Nephron (organoid): ENCODE data around the gene COMTD1.
A peak's percentile ranks its signal among the peaks of the same experiment; 100 is the strongest.
"Not testable (repeated sequence)": the region's sequence is repeated elsewhere in the genome, so short reads cannot be mapped to it uniquely, and the experiment has no call there.

Source experiments
- H3K27ac Mint-ChIP-seq, 3 experiments: 2 replicates each; pipeline ENCODE4 v1.8.0; 2020; ENCODE audit warnings: mixed read lengths in 3 of 3, mild to moderate bottlenecking in 2 of 3, moderate library complexity in 1 of 3
- H3K27me3 Mint-ChIP-seq: 2 replicates; pipeline ENCODE4 v1.8.0; 2021; ENCODE audit warnings: low read depth, mild to moderate bottlenecking, moderate library complexity, mixed read lengths
- H3K36me3 Mint-ChIP-seq: 2 replicates; pipeline ENCODE4 v1.8.0; 2020; ENCODE audit warnings: low read depth, mixed read lengths
- H3K4me1 Mint-ChIP-seq: 2 replicates; pipeline ENCODE4 v1.8.0; 2020; ENCODE audit warnings: mixed read lengths
- H3K4me3 Mint-ChIP-seq, 3 experiments: 2 replicates each; pipeline ENCODE4 v1.8.0; 2020; ENCODE audit warnings: mild to moderate bottlenecking in 3 of 3, mixed read lengths in 3 of 3, moderate library complexity in 2 of 3
- H3K9me3 Mint-ChIP-seq: 2 replicates; pipeline ENCODE4 v1.8.0; 2020; ENCODE audit warnings: mixed read lengths
- TF ChIP-seq, protein P1 (sequence below), 3 experiments: fragments of 200-600 bp; sonication (generic); IDR thresholded peaks; one replicate each; pipeline ENCODE4 v1.5.0; 2021; ENCODE audit warnings: antibody characterized with exemption in 3 of 3; ENCODE audit not compliant: unreplicated experiment in 3 of 3

The COMTD1 gene

DNA sequence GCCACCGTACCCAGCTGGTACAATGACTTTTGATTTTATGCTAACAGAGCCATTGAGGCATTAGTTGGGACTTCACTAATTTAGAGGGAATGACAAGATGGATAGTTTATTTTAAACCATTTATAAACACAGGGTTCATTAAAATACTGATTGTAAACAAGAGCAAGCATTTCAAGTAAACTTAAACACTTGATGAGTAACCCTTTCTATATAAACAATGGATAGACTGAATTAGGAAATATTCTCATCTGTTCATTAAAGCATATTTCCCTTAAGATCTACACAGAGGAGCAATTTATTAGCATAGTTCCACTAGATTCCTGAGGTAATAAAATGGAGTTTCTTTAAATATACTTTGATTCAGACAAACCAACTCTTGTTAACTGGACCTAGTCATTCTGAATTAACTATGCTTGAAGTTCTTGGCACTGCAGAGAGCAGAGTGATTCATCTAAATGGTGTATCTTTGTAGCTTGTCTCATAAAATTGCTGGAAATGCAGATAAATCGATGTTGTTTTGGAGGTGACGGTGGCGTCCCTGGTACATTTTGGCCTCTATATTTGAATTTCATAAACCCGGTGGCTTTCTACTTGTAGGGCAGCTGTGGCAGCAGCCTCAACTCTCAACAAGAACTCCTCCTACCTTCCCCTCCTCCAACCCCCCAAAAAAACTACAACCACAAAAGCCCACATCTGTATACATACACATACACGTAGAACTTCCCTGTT, 40.6 kb downstream of the COMTD1 start:
- peaks cover 13% of the 10 kb centered on the region for H3K36me3 Mint-ChIP-seq
- H3K27ac Mint-ChIP-seq, result no peak overlapping the region
- no peak overlapping the region for H3K4me3 Mint-ChIP-seq
- TF ChIP-seq, protein P1, sequence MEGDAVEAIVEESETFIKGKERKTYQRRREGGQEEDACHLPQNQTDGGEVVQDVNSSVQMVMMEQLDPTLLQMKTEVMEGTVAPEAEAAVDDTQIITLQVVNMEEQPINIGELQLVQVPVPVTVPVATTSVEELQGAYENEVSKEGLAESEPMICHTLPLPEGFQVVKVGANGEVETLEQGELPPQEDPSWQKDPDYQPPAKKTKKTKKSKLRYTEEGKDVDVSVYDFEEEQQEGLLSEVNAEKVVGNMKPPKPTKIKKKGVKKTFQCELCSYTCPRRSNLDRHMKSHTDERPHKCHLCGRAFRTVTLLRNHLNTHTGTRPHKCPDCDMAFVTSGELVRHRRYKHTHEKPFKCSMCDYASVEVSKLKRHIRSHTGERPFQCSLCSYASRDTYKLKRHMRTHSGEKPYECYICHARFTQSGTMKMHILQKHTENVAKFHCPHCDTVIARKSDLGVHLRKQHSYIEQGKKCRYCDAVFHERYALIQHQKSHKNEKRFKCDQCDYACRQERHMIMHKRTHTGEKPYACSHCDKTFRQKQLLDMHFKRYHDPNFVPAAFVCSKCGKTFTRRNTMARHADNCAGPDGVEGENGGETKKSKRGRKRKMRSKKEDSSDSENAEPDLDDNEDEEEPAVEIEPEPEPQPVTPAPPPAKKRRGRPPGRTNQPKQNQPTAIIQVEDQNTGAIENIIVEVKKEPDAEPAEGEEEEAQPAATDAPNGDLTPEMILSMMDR (IDR thresholded peaks at IDR 0.05; ENCODE audit: unreplicated experiment in 3 of 3), result no peak
- H3K4me1 Mint-ChIP-seq, result peaks cover 8% of the 10 kb centered on the region
- H3K27me3 Mint-ChIP-seq, result no peaks in the 10 kb centered on the region
- H3K9me3 Mint-ChIP-seq, result no peaks in the 10 kb centered on the region

DNA sequence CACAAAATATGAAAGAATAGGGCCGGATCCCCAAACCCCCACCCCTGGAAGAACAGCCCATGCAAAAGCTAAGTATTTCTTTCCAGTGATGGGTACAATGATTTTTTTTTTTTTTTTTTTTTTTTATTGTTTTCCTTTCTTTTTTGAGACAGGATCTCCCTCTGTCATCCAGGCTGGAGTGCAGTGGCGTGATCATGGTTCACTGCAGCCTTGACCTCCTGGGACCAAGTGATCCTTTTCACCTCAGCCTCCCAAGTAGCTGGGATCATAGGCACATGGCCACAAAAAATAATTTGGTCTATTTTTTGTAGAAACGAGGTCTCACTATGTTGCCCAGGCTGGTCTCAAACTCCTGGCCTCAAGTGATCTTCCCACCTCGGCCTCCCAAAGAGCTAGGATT, 41.1 kb downstream of the COMTD1 start:
- not testable (repeated sequence) for H3K4me1 Mint-ChIP-seq, H3K27ac Mint-ChIP-seq, H3K27me3 Mint-ChIP-seq, H3K4me3 Mint-ChIP-seq, H3K9me3 Mint-ChIP-seq
- H3K36me3 Mint-ChIP-seq, result peaks cover 13% of the 10 kb centered on the region

DNA sequence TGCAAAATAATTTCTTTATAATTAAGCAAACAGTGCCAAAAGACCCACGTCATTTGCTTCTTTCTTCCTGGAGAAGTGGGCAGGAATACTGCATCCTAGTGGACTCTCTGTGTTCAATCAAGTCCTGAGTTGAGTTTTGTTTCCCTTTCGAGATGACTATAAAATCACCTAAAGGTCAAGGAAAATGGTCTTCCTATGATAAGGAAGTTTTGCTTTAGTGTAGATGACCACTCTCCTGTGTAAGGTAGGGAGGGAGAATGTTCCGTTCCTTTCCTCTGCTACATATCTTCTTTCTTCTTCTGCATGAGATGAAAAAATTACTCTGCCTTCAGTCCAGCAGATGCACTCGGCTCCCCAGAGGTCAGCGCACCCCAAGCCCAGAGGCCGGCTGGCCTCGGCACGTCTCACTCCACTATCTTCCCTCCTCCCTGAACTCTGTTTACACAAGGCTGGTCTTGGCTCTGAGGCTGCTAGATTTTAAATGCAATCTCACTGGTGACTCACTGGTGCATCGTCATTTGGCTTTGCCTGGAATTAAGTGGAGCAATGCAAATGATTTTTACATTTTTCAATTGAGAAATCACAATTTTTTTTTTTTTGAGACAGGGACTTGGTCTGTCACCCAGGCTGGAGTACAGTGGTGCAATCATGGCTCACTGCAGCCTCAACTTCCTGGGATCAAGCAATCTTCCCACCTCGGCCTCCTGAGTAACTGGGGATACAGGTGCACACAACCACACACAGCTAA, 43.8 kb downstream of the COMTD1 start:
- Mint-ChIP-seq H3K27me3 (no peaks in the 10 kb centered on the region), H3K27ac (no peak overlapping the region), H3K4me1 (peaks cover 4% of the 10 kb centered on the region), H3K9me3 (no peaks in the 10 kb centered on the region), H3K36me3 (peaks cover 13% of the 10 kb centered on the region), H3K4me3 (no peak overlapping the region)
- TF ChIP-seq, protein P1 (IDR thresholded peaks at IDR 0.05; ENCODE audit: unreplicated experiment in 3 of 3), result no peak

DNA sequence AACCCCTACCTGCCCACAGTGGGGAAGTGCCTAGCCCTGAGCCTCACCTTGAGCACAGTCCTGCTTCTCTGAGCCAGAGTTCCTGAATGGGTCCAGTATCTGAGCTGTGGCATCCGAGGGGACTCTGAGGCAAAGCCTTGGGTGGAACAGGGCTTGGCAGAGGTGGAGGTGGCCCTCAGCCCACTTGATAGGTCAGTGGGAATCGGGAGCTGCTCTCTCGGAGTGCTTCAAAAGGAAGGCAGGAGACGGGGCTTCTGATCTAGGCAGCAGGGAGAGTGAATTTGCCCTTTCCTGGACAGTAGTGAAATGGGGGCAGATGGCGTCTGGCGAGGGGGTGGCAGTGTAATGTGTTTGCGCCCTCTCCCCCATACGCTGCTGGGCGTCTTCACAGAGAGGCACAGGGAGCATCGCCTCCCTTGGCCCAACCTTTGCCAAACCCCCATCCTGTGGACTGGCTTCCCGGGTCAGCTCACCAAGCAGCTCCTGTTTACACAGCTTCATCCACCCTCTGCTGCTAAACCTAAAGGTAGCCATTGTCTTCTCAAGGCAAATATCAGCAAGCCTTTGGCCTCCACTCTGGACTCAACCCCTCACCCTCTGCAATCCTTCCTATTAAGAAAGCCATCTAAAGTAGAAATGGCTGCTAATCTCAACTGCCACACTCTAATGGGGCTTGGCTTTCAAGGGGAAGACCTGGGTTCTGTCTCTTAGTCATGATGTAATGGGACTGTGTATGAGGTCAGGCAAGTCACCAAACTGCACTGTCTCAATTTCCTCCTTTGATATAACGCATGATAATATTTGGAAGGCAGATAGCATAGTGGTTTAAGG, 46.3 kb downstream of the COMTD1 start:
- Mint-ChIP-seq H3K36me3 (peaks cover 11% of the 10 kb centered on the region), H3K4me1 (peaks cover 4% of the 10 kb centered on the region), H3K9me3 (no peaks in the 10 kb centered on the region), H3K27ac (no peak overlapping the region), H3K4me3 (no peak overlapping the region), H3K27me3 (no peaks in the 10 kb centered on the region)
- TF ChIP-seq, protein P1 (IDR thresholded peaks at IDR 0.05; ENCODE audit: unreplicated experiment in 3 of 3), result no peak

DNA sequence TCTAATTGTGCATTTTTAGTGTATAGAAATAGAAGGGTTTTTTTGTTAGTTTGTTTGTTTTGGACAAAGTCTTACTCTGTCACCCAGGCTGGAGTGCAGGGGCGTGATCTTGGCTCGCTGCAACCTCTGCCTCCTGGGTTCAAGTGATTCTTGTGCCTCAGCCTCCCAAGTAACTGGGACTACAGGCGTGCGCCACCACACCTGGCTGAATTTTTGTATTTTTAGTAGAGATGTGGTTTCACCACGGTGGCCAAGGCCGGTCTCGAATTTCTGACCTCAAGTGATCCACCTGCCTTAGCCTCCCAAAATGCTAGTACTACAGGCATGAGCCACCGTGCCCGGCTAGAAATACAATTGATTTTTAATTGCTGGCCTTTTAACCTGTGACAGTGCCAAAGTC, 47.2 kb downstream of the COMTD1 start:
- H3K9me3 Mint-ChIP-seq, H3K36me3 Mint-ChIP-seq, H3K4me1 Mint-ChIP-seq, H3K27me3 Mint-ChIP-seq, H3K27ac Mint-ChIP-seq, H3K4me3 Mint-ChIP-seq: not testable (repeated sequence)

DNA sequence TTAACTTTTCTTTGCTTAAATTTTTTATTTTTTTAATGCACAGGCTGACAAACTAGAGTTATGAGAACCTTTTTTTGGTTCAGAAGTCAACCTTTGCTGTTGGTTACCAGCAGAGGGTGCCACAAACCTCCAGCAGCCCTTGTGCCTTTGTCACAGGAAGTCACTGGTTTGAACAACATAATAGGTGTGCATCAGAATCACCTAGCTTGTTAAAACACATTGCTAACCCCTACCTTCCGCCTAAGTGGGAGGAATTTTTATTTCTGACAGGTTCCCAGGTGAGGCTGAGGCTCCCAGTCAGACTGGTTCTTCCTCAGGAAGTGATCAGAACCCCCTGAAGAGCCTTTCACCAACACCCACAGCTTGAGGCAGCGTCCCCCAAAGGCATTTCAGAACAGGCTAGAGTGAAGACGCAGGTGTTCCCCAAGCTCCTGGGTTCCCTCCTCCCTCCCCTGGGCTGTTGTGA, 47.8 kb downstream of the COMTD1 start:
- H3K4me1 Mint-ChIP-seq, result peaks cover 4% of the 10 kb centered on the region
- no peak overlapping the region for H3K27ac Mint-ChIP-seq
- H3K27me3 Mint-ChIP-seq, result no peaks in the 10 kb centered on the region
- peaks cover 4% of the 10 kb centered on the region for H3K36me3 Mint-ChIP-seq
- no peaks in the 10 kb centered on the region for H3K9me3 Mint-ChIP-seq
- TF ChIP-seq, protein P1 (IDR thresholded peaks at IDR 0.05; ENCODE audit: unreplicated experiment in 3 of 3), result peak; percentile 40 to 57 (median 43)
- no peak overlapping the region for H3K4me3 Mint-ChIP-seq
